OCI-LY1 (cell line): ENCODE measurements around the gene PEX5L.

Experiments
- H2AFZ ChIP-seq: fragments of 200-600 bp; sonication (generic), shearing (Covaris generic); 2 replicates; pipeline ENCODE4 v1.6.0; 2014; ENCODE audit warnings: antibody characterized with exemption, mild to moderate bottlenecking, low read length
- H3F3A ChIP-seq: fragments of 200-600 bp; sonication (generic), shearing (Covaris generic); 2 replicates; pipeline ENCODE4 v1.6.0; 2014; ENCODE audit warnings: mild to moderate bottlenecking, antibody characterized with exemption, low read length, moderate library complexity; ENCODE audit not compliant: insufficient read depth
- H3K27ac ChIP-seq: fragments of 200-600 bp; sonication (generic); 2 replicates; pipeline ENCODE4 v1.5.1; 2014; ENCODE audit warnings: low read length, mixed run types, mild to moderate bottlenecking, low read depth; ENCODE audit not compliant: poor library complexity, severe bottlenecking
- H3K27me3 ChIP-seq: fragments of 200-600 bp; sonication (generic); 2 replicates; pipeline ENCODE4 v1.6.0; 2014; ENCODE audit warnings: antibody characterized with exemption, mild to moderate bottlenecking, low read length, moderate library complexity; ENCODE audit not compliant: insufficient read depth
- H3K36me3 ChIP-seq: fragments of 200-600 bp; sonication (generic); 2 replicates; pipeline ENCODE4 v1.6.1; 2014; ENCODE audit warnings: mild to moderate bottlenecking, antibody characterized with exemption, low read length, moderate library complexity, mixed read lengths; ENCODE audit not compliant: insufficient read depth
- H3K4me1 ChIP-seq: fragments of 200-600 bp; sonication (generic); 2 replicates; pipeline ENCODE4 v1.5.1; 2014; ENCODE audit warnings: mild to moderate bottlenecking, low read length, moderate library complexity; ENCODE audit not compliant: insufficient read depth, severe bottlenecking
- H3K4me2 ChIP-seq: fragments of 200-600 bp; sonication (generic), shearing (Covaris generic); 2 replicates; pipeline ENCODE4 v1.6.1; 2014; ENCODE audit warnings: low read length
- H3K4me3 ChIP-seq: fragments of 200-600 bp; sonication (generic); 2 replicates; pipeline ENCODE4 v1.5.1; 2014; ENCODE audit warnings: low read length, low read depth, mild to moderate bottlenecking, mixed read lengths; ENCODE audit not compliant: poor library complexity, severe bottlenecking
- H3K79me2 ChIP-seq: fragments of 200-600 bp; shearing (Covaris generic); 2 replicates; pipeline ENCODE4 v1.6.1; 2016; ENCODE audit warnings: mixed run types, low read length, mixed read lengths; ENCODE audit not compliant: insufficient read depth
- H3K9ac ChIP-seq: fragments of 200-600 bp; sonication (generic), shearing (Covaris generic); 2 replicates; pipeline ENCODE4 v1.6.1; 2014; ENCODE audit warnings: mild to moderate bottlenecking, low read length, mixed read lengths
- H3K9me2 ChIP-seq: fragments of 200-600 bp; sonication (generic), shearing (Covaris generic); 2 replicates; pipeline ENCODE4 v1.6.1; 2014; ENCODE audit warnings: low read depth, mild to moderate bottlenecking, low read length, mixed read lengths
- H3K9me3 ChIP-seq: fragments of 200-600 bp; shearing (Covaris generic); 2 replicates; pipeline ENCODE4 v1.6.1; 2014; ENCODE audit warnings: low read length, mixed read lengths
- H4K20me1 ChIP-seq: fragments of 200-600 bp; sonication (generic), shearing (Covaris generic); 2 replicates; pipeline ENCODE4 v1.6.0; 2016; ENCODE audit warnings: mild to moderate bottlenecking, low read length; ENCODE audit not compliant: insufficient read depth
- CTCF ChIP-seq: fragments of 200-600 bp; sonication (generic), shearing (Covaris generic); IDR thresholded peaks from 2 replicates; pipeline ENCODE4 v1.5.1; 2017; ENCODE audit warnings: mild to moderate bottlenecking, antibody characterized with exemption, low read length, moderate library complexity, mixed read lengths
- EZH2 ChIP-seq: fragments of 200-600 bp; sonication (generic), shearing (Covaris generic); IDR thresholded peaks from 2 replicates; pipeline ENCODE4 v1.8.0; 2017; ENCODE audit warnings: borderline replicate concordance, mixed run types, mild to moderate bottlenecking, antibody characterized with exemption, low read length, moderate library complexity, mixed read lengths

The PEX5L gene

GRCh38 chr3:179837374-179837773 is 199.4 kb downstream of the PEX5L start:
- no peaks in the 10 kb centered on the region for H3K9me3 ChIP-seq
- no peaks in the 10 kb centered on the region for H3K27me3 ChIP-seq
- no peaks in the 10 kb centered on the region for H4K20me1 ChIP-seq
- H3K9me2 ChIP-seq, result no peaks in the 10 kb centered on the region
- no peaks in the 10 kb centered on the region for H3K79me2 ChIP-seq
- no peak overlapping the region for H3K9ac ChIP-seq
- H3F3A ChIP-seq, result no peaks in the 10 kb centered on the region
- no peak overlapping the region for H3K4me3 ChIP-seq
- H3K4me2 ChIP-seq, result no peak overlapping the region
- no peak overlapping the region for H2AFZ ChIP-seq
- H3K27ac ChIP-seq, result no peak overlapping the region
- H3K36me3 ChIP-seq, result no peaks in the 10 kb centered on the region
- H3K4me1 ChIP-seq, result peaks cover 4% of the 10 kb centered on the region
- TF ChIP-seq CTCF, result no peak
- no peak for TF ChIP-seq EZH2

GRCh38 chr3:179833294-179833693 is 203.4 kb downstream of the PEX5L start:
- no peaks in the 10 kb centered on the region for H3K4me1 ChIP-seq
- H3K27me3 ChIP-seq, result no peaks in the 10 kb centered on the region
- no peak overlapping the region for H3K27ac ChIP-seq
- no peaks in the 10 kb centered on the region for H3K9me2 ChIP-seq
- H4K20me1 ChIP-seq, result no peaks in the 10 kb centered on the region
- no peak overlapping the region for H2AFZ ChIP-seq
- no peaks in the 10 kb centered on the region for H3F3A ChIP-seq
- no peak overlapping the region for H3K9ac ChIP-seq
- H3K9me3 ChIP-seq, result no peaks in the 10 kb centered on the region
- TF ChIP-seq CTCF, result no peak
- TF ChIP-seq EZH2, result no peak
- no peak overlapping the region for H3K4me2 ChIP-seq
- no peaks in the 10 kb centered on the region for H3K36me3 ChIP-seq
- no peak overlapping the region for H3K4me3 ChIP-seq
- H3K79me2 ChIP-seq, result no peaks in the 10 kb centered on the region

GRCh38 chr3:179832333-179832854 is 204.3 kb downstream of the PEX5L start:
- Histone ChIP-seq H3K27ac (no peak overlapping the region), H4K20me1 (no peaks in the 10 kb centered on the region), H3K4me1 (no peaks in the 10 kb centered on the region), H3K79me2 (no peaks in the 10 kb centered on the region), H3K36me3 (no peaks in the 10 kb centered on the region), H3F3A (no peaks in the 10 kb centered on the region), H3K9me3 (no peaks in the 10 kb centered on the region), H3K9ac (no peak overlapping the region), H2AFZ (no peak overlapping the region), H3K27me3 (no peaks in the 10 kb centered on the region), H3K4me2 (no peak overlapping the region), H3K4me3 (no peak overlapping the region), H3K9me2 (no peaks in the 10 kb centered on the region)
- no peak for TF ChIP-seq EZH2
- TF ChIP-seq CTCF, result no peak
